Renal cortical epithelial cell (primary cell): ENCODE results near the gene CT55. TPM values are rescaled to one million over a fixed set of nuclear protein-coding genes. Genes with fewer than 3 reads are reported as not detected.
A peak's percentile ranks its signal among the peaks of the same experiment; 100 is the strongest.
"Not testable (repeated sequence)": the region's sequence is repeated elsewhere in the genome, so short reads cannot be mapped to it uniquely, and the experiment has no call there.

Experiments used
- DNase-seq: peaks from one replicate; pipeline ENCODE4 v3.0.0-alpha.2; 2011; ENCODE audit warnings: low read depth
- total RNA-seq: library from RNA; depleted of rRNA; stranded (reverse); fragments of >200 nt; gene quantifications from 2 replicates; pipeline ENCODE4 v1.2.3, GENCODE V29; 2014

Gene CT55, protein sequence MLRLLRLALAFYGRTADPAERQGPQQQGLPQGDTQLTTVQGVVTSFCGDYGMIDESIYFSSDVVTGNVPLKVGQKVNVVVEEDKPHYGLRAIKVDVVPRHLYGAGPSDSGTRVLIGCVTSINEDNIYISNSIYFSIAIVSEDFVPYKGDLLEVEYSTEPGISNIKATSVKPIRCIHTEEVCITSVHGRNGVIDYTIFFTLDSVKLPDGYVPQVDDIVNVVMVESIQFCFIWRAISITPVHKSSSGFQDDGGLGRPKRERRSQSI
- total RNA-seq = not detected in 2 replicates

DNA sequence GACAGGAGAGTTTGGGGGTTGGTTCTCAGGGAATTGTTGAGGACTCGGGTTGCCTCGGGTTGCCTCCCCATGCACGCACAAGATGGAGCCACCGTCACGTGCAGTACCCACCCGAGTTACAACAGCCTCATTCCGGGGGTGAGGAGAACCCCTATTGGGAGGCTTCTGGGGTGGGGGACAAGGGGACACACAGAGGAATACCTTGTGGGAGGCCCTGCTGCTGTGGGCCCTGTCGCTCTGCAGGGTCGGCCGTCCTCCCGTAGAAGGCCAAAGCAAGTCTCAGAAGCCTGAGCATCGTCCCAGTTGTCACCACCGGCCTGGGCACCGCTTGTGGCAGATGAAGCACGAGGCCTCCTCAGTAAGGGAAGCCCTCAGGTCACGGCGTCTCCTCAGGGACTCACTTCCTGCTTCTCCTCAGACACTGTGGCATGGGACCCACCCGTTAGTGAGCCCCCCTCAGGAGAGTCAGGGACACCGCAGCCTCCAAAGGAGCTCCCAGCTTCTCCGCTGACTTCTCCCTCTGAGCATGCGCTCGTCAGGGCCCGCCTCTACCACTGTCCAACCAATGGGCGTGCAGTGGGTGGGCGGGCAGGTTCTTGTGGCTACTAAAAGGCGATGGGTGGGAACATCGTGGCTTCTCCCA is at the start of gene CT55:
Gene CT55, minus strand, starts transcription at position 522 of the 643 bp plus-strand sequence. Its CDS starts 227 bp downstream, at position 295.
- DNase-seq = no peak

DNA sequence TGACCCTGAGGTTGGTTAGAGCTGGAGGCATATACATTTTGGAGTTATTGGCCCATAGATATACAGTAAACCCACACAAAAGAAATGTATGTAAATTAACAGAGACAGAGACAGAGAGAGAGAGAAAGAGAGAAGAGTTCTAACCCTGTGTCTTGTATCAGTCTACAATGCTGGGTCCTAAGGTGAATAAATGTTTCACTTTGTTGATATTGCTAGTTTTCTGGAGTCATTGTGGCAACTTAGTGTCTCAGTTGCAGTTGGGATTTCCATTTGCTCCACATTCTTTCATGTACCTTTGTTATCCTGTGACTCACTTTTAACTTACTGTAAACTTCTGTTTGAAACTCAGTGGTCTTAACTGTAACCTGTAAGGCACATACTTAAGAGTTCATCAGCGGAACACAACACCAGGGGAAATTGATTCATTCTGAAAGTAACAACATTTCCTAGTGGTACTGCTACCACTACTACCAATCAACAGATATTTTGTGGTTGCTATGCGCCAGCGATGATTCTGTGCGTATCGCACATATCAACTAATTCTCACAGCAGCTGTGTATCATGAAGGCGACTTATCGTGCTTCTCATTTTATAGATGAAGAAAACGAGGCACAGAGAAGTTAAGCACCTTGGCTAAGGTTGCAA is 42.1 kb upstream of the CT55 start:
- no peak for DNase-seq

DNA sequence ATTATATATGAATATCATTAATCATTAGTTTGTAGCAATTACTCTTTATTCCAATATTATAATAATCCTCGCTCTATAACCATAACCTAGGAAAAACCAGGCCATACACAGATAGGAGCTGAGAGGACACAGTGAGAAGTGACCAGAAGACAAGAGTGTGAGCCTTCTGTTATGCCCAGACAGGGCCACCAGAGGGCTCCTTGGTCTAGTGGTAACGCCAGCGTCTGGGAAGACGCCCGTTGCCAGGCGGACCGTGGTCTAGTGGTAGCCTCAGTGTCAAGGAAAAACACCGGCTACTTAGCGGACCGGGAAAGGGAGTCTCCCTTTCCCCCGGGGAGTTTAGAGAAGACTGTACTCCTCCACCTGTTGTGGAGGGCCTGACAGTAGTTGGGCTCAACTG is 35.2 kb upstream of the CT55 start:
- not testable (repeated sequence) for DNase-seq

DNA sequence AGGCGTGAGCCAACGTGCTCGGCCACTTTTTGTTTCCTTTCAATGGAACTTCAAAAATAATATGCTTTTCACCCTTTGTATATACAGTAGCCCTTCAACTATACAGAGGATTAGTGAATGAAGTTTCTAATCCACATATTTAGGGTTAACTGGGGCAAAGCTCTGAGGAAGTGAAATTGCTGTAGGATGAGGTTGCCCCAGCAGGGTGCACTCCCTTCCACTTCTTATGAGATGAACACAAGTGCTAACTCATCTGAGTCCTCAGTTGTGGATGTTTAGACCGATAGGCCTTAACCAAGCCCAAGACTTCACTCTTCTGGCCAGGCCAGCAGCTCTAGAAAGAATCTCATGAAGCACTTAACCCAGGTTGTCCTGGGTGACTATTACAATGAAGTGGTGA is 29.1 kb upstream of the CT55 start:
- no peak for DNase-seq

DNA sequence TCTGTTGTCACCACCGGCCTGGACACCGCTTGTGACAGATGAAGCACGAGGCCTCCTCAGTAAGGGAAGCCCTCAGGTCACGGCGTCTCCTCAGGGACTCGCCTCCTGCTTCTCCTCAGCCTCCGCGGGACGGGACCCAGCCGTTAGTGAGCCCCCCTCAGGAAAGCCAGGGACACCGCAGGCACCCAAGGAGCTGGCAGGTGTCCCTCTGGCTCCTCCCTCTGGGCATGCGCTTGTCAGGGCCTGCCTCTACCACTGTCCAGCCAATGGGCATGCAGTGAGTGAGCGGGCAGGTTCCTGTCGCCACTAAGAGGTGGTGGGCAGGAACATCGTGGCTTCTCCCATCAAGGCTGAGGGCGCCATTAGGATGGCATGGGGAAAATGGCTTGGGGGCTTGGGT is 23.5 kb upstream of the CT55 start:
- no peak for DNase-seq

DNA sequence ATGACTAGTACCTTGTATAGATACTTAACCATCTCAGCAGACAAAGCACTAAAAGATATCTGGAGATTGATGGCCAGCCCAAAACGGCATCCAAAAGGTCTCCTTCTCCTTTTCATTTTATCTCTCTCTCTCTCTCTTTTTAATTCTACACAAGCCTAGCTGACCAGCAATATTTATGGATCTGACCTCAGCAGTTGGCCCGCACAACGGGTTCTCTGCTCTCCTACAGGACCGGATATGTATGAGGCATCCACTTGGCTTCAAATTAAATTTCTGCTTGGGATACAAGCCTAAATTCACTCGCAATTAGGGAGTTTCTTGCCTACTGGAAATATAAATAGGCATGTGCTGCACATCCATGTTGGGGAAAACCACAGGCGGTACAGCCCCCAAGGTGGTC is 22.5 kb upstream of the CT55 start:
- no peak for DNase-seq

DNA sequence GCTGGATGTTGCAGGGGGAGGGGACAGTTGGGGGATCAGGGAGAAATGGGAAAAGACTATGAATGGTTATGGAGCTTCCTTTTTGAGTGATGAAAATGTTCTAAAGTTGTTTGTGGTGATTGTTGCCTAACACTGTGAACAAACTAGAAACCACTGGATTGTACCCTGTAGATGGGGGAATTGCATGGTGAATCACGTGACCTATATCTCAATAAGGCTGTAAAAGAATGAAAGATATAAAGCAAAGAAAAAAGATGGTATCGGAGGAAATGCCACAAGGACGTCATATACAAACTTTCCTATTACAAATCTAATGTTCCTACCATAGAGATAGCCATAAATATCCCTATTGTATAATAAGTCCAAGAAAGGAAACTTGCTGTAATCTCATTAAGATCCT is 20.6 kb upstream of the CT55 start:
- no peak for DNase-seq

DNA sequence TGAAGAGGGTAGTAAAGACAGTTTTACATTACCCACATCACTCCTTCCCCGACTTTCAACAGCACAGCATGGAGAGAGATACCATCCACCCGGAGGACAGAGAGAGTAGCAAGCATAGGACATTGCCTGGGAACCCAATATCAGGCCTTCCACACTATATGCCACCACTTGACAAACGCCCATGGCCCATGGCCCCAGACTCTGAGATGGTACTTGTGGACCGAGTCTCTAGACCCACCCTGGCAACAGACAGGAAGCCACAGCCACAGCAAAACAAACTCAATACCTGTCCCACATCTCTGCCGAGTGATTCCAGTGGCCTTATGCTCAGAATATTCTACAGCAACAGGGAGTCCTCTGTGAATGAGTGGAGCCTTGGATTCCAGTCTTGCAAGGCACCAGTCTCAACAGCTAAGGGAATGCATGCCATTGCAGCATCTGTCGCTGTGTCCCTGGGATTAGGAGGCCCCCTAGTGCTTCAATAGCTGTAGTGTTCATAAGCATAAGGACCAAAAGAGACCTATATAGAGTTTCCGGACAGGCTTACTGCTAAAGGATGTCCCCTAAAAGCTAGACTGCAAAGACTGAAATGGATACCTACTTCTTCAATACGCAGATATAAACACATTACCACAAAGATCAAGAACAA is 14.7 kb upstream of the CT55 start:
- DNase-seq = peak; percentile 14

DNA sequence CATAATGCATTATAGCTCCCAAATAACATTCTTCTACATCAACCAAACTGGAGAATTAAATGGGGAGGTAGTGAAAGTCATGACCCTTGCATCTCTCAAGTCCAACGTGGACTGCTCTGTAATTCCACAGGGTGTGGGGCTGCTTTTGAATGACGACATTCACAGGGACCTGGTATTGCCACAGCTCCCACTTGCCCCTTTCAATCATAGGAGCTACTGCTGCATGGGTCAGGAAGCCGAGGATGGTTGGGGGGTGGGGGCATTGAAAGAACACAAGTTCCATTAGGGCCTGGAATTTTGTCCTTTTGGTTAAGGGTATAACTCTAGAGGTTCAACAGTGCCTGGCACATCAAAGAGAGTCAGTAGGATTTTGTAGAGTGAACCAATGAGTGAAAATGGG is 7.4 kb upstream of the CT55 start:
- DNase-seq = no peak

DNA sequence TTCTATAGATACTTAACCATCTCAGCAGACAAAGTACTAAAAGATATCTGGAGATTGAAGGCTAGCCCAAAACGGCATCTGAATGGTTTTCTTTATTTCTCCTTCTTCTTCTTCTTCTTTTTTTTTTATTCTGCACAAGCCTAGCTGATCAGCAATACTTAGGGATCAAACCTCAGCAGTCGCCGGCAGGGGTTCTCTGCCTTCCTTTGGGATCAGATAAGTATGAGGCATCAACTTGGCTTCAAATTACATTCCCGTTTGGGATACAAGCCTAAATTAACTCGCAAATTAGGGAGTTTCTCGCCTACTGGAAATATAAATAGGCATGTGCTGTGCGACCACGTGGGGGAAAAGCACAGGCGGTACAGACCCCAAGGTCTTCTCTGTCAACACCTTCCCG is 730 bp downstream of the CT55 start:
- no peak for DNase-seq

DNA sequence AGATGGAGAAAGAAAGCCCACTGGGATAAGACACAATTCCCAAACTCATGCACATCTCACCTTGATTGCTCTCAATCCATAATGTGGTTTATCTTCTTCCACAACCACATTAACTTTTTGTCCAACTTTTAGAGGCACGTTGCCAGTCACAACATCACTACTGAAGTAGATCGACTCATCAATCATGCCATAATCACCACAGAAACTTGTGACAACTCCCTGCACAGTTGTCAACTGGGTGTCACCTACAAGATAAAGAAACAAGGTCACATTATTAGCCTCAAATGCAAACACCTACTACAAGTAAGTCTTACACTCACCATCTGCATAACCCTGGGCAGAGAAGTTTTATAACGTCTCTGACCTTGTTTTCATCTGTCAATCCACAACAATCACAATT is 1.7 kb downstream of the CT55 start:
- DNase-seq = not testable (repeated sequence)

DNA sequence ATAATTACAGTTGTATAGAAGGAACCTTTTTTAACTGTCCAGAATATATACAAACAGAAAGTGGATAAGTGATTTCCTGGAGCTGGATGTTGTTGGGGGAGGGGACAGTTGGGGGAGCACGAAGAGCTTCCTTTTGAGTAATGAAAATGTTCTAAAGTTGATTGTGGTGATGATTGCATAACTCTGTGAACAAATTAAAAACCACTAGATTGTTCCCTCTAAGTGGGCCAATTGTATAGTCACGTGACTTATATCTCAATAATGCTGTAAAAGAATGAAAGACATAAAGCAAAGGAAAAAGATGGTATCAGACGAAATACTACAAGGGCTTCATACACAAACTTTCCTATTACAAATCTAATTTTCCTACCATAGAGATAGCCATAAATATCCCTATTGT is 2.7 kb downstream of the CT55 start:
- no peak for DNase-seq

DNA sequence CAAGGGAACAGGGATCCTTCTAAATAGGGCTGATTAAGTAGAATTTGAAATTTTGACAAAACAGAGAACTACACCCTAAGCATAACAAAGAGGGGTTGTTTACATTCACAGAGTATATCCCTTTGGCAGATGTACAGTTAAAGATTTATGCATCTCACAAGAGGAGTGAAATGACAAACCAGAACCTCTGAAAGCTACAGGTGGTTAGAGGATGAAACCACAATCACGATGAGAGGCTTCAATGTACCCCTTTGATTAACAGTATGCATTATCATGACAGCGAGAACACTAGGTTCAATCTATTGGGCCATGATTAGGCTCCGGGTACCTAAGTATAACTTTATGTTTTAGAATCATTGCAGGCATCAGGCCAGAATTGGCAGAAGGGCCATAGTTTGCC is 16.5 kb downstream of the CT55 start:
- not testable (repeated sequence) for DNase-seq

DNA sequence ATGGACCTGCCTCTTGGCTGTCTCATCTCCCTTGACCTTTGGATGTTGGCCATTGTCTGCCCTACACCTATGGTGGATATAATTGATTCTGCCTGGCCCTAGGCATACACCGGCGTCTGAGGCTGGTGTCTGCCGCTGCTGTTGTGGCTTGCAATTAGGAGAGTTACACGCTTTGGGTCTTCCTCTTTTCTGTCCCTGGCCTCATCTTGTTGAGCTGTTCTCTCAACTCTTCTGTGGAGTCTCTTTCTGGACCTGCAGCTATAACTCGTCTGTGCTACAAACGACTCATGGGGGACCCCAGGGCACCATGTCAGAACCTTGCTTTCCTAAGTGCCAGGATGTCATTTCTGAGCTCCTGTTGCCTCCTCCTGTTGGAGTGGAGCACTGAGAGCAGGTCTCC is 45.1 kb downstream of the CT55 start:
- DNase-seq = not testable (repeated sequence)

DNA sequence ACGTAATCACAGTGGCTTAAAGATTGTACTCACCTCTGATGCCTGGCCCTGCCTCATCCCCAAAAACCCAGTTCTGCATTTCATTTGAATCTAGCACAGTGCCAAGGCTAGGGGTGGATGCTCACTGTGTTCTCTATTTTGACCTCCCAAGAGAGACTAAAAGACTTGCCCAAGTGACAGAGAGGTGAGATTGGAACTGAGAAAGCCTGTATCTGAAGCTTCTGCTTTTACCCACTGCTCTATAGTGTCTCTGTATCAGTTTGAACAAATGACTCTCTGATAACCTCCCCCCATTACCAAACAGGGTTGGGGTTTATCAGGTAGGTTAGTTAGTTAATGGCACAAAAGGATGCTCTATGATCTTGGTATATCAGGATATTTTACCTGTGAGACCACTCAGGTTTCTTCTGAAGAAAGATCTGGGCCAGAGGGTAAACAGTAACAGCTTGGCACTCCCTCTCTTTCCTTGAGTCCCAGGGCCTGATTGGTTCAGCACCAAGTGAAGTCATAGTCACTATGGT is 51.1 kb downstream of the CT55 start, which contains the start of gene ETDB:
Gene ETDB, minus strand, starts transcription at position 471 of the 521 bp plus-strand sequence. CDS start 1,265 bp downstream, outside the sequence.
- DNase-seq = not testable (repeated sequence)

DNA sequence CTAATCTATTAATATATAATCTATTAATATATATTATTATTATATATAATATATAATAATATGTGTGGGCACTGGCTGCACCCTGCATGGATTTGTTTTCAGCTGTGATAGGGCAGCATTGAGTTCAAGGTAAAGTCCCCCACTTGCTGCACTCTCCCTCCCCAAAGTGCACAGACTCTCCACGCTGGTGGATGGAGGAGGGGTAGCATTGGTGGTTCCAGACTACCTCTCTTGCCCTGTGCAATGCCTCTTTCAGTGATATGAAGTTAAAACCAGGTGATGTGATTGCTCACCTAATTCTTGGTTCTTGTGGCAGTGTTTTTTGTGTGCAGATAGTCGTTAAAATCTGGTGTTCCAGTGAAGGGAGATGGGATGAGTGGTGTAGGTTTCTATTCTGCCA is 55.1 kb downstream of the CT55 start:
- DNase-seq = not testable (repeated sequence)

DNA sequence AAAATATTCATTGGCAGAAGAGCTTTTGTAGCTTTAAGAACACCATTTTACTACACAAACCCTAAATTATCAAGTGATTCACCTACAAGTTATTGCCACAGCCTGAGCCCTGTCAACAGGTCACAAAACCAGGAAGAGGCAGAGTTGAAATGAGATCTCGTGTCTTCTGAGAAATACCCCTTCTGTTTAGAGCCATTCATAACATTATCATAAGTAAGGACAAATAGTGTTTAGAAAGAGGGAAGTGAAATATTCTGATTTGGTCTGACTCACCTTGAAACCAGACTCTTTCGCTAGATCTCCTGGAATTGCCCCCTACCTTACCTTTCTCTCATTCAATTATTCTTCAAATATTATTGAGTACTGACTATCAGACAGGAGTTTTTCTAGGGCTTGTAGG is 56.8 kb downstream of the CT55 start:
- peak; percentile 7 for DNase-seq

DNA sequence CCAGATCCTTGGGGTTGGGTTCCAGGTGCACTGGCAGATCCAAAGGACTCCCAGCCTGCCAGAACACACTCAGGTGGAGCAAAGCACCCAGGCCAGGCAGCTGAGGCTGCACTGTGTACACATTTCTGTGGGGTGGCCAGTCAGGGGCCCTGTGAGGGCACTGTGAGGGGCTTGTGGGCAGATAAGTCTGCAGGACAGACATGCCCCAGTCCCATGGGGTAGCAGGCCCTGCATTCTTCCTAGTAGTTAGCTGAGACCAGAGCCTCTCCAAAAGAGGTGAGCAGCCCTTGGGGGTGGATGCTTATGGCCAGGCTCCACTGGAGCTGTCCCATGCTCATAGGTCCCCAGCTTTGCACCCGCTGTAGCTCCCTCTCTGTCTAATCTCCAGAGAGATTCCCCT is 58.5 kb downstream of the CT55 start:
- DNase-seq = no peak

DNA sequence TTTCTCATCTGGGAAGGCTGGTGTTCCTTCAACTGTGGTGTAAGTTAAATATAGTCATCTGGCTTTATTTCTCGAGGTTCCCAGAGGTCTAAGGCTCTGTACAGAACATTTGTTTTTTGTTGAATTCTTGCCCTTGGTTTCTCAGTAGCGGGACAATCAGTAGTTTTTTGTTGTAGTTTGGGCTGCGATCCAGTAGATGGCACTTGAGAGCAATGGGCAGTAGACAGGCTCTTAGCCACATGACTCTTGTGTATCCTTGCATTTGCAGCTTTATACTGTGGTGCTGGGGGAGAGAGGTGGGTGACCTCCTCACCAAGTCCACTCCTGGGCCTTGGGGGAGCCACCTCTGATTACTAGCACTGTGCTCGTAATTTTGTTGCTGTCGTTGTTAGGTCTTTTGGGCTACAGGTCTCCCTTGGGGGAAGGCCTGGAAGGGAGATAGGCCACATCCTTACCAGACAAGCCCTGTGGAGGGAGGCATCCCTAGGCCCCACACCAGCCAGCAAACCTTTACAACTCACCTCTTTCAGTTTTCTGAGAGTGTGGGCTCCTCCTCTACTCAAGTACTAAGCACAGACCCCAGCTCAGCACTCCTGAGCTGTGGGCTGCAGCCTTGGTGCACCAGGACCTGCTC is 59.0 kb downstream of the CT55 start:
- DNase-seq = peak; percentile 20

DNA sequence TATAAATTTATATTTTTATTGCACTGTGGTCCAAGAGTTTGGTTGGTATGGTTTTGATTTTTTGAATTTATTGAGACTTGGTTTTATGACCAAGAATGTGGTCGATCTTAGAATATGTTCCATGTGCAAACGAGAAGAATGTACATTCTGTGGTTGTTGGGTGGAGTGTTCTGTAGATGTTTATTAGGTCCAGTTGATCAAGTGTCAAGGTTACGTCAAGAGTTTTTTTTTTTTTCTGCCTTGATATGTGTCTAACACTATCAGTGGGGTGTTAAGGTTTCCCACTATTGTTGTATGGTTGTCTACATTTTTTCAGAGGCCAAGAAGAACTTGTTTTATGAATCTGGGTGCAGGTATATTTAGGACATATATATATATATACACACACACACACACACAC is 61.6 kb downstream of the CT55 start:
- no peak for DNase-seq
